Measurements from ENCODE around the gene SNAPC2.

The SNAPC2 gene

DNA sequence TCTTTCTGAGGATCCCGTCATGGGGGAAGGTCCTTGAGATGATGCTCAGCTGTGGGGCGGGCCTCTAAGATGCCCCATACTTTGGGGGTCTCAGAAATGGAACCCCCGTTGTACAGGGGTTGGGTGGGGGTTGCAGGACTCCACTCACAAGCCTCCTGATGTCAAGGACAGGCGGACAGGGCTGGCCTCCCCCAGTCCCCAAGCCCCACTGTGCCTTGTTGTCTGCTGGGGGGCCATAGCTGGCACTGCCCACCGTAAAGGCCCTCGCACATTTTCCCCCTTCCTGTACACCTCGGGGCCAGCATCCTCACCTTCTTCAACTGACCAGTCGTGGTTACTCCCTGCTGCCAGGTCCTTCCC is 2.7 kb downstream of the SNAPC2 start:
- Histone ChIP-seq H3K36me3 (ENCODE audit: control insufficient read depth in 1 of 2, insufficient read depth in 2 of 2, low read length in 2 of 2) (peaks cover 11 to 13% of the 10 kb centered on the region in 2 donors), H3K27ac (ENCODE audit: low read depth, low read length) (no peak overlapping the region), H3K4me1 (ENCODE audit: control insufficient read depth in 1 of 2, insufficient read depth in 2 of 2, low read length in 2 of 2) (peaks cover 15 to 34% of the 10 kb centered on the region in 2 donors), H3K27me3 (ENCODE audit: control insufficient read depth in 1 of 2, insufficient read depth in 2 of 2, low read length in 2 of 2) (peaks cover 6 to 7% of the 10 kb centered on the region in 2 donors), H3K9ac (ENCODE audit: low read depth in 1 of 2, low read length in 2 of 2) (no peak overlapping the region), H3K4me3 (ENCODE audit: low read depth in 1 of 2, low read length in 2 of 2) (no peak overlapping the region), H3K9me3 (ENCODE audit: control insufficient read depth in 1 of 2, low read length in 2 of 2) (no peaks in the 10 kb centered on the region)

- Histone ChIP-seq H3K27me3 (ENCODE audit: control insufficient read depth in 1 of 2, insufficient read depth in 2 of 2, low read length in 2 of 2) (peaks cover 3 to 4% of the 10 kb centered on the region in 2 donors), H3K36me3 (ENCODE audit: control insufficient read depth in 1 of 2, insufficient read depth in 2 of 2, low read length in 2 of 2) (peaks cover 11 to 14% of the 10 kb centered on the region in 2 donors), H3K9ac (ENCODE audit: low read depth in 1 of 2, low read length in 2 of 2) (no peak overlapping the region), H3K27ac (ENCODE audit: low read depth, low read length) (no peak overlapping the region), H3K4me3 (ENCODE audit: low read depth in 1 of 2, low read length in 2 of 2) (no peak overlapping the region), H3K9me3 (ENCODE audit: control insufficient read depth in 1 of 2, low read length in 2 of 2) (no peaks in the 10 kb centered on the region), H3K4me1 (ENCODE audit: control insufficient read depth in 1 of 2, insufficient read depth in 2 of 2, low read length in 2 of 2) (peaks cover 15 to 29% of the 10 kb centered on the region in 2 donors)
Observed at GRCh38 chr19:7923295-7924191, 3.4 kb downstream of the SNAPC2 start.

GRCh38 chr19:7924241-7924640 is 4.1 kb downstream of the SNAPC2 start:
- Histone ChIP-seq H3K9me3 (ENCODE audit: control insufficient read depth in 1 of 2, low read length in 2 of 2) (no peaks in the 10 kb centered on the region), H3K9ac (ENCODE audit: low read depth in 1 of 2, low read length in 2 of 2) (no peak overlapping the region), H3K36me3 (ENCODE audit: control insufficient read depth in 1 of 2, insufficient read depth in 2 of 2, low read length in 2 of 2) (peaks cover 11 to 14% of the 10 kb centered on the region in 2 donors), H3K27me3 (ENCODE audit: control insufficient read depth in 1 of 2, insufficient read depth in 2 of 2, low read length in 2 of 2) (no peaks in the 10 kb centered on the region), H3K27ac (ENCODE audit: low read depth, low read length) (no peak overlapping the region), H3K4me3 (ENCODE audit: low read depth in 1 of 2, low read length in 2 of 2) (no peak overlapping the region), H3K4me1 (ENCODE audit: control insufficient read depth in 1 of 2, insufficient read depth in 2 of 2, low read length in 2 of 2) (peaks cover 15 to 22% of the 10 kb centered on the region in 2 donors)

DNA sequence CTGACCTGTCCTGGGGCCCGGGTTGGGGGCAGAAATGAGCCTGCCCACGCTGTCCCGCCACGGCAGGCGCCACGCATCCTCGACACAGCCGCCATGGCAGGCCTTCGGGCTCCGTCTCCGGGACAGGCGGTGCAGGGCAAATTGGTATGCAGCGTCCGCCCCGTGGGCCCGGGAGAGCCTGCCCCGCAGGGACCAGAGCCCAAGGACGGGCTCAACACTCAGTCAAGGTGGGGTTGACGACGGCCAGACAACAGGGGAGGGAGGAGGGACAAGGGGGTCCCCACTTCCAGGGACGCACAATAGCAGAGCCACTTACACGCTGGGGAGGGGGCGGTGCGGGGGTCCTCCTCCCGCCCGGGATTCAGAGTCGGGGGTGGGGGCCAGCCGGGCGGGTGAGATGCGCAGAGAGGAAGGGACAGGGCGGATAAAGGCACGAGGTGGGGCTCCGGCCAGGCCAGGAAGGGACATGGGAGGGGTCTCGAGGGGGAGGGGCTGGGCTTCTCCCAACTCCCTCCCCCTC is 4.6 kb downstream of the SNAPC2 start:
- no peak overlapping the region for H3K4me3 ChIP-seq (ENCODE audit: low read depth in 1 of 2, low read length in 2 of 2)
- H3K27me3 ChIP-seq (ENCODE audit: control insufficient read depth in 1 of 2, insufficient read depth in 2 of 2, low read length in 2 of 2) = no peaks in the 10 kb centered on the region
- peaks cover 13 to 17% of the 10 kb centered on the region in 2 donors for H3K4me1 ChIP-seq (ENCODE audit: control insufficient read depth in 1 of 2, insufficient read depth in 2 of 2, low read length in 2 of 2)
- H3K9me3 ChIP-seq (ENCODE audit: control insufficient read depth in 1 of 2, low read length in 2 of 2) = no peaks in the 10 kb centered on the region
- peaks cover 11 to 14% of the 10 kb centered on the region in 2 donors for H3K36me3 ChIP-seq (ENCODE audit: control insufficient read depth in 1 of 2, insufficient read depth in 2 of 2, low read length in 2 of 2)
- H3K27ac ChIP-seq (ENCODE audit: low read depth, low read length) = no peak overlapping the region
- H3K9ac ChIP-seq (ENCODE audit: low read depth in 1 of 2, low read length in 2 of 2) = no peak overlapping the region

- peak overlapping the region in 1 of 2 donors; percentile 51 for H3K4me3 ChIP-seq (ENCODE audit: low read depth in 1 of 2, low read length in 2 of 2)
- H3K27ac ChIP-seq (ENCODE audit: low read depth, low read length) = no peak overlapping the region
- peaks cover 11 to 15% of the 10 kb centered on the region in 2 donors for H3K4me1 ChIP-seq (ENCODE audit: control insufficient read depth in 1 of 2, insufficient read depth in 2 of 2, low read length in 2 of 2)
- H3K9me3 ChIP-seq (ENCODE audit: control insufficient read depth in 1 of 2, low read length in 2 of 2) = no peaks in the 10 kb centered on the region
- H3K9ac ChIP-seq (ENCODE audit: low read depth in 1 of 2, low read length in 2 of 2) = no peak overlapping the region
- peaks cover 11 to 14% of the 10 kb centered on the region in 2 donors for H3K36me3 ChIP-seq (ENCODE audit: control insufficient read depth in 1 of 2, insufficient read depth in 2 of 2, low read length in 2 of 2)
- H3K27me3 ChIP-seq (ENCODE audit: control insufficient read depth in 1 of 2, insufficient read depth in 2 of 2, low read length in 2 of 2) = no peaks in the 10 kb centered on the region
Observed at GRCh38 chr19:7925171-7925851, 5.2 kb downstream of the SNAPC2 start.

GRCh38 chr19:7926021-7926726 is 6.0 kb downstream of the SNAPC2 start, which contains the start of gene CTXN1:
CTXN1 (minus strand) TSS chr19:7926135; CDS start chr19:7925538, 597 bp downstream.
- H3K27me3 ChIP-seq (ENCODE audit: control insufficient read depth in 1 of 2, insufficient read depth in 2 of 2, low read length in 2 of 2) = no peaks in the 10 kb centered on the region
- peaks cover 11 to 22% of the 10 kb centered on the region in 2 donors for H3K36me3 ChIP-seq (ENCODE audit: control insufficient read depth in 1 of 2, insufficient read depth in 2 of 2, low read length in 2 of 2)
- H3K27ac ChIP-seq (ENCODE audit: low read depth, low read length) = no peak within 1 kb of the TSS
- no peaks in the 10 kb centered on the region for H3K9me3 ChIP-seq (ENCODE audit: control insufficient read depth in 1 of 2, low read length in 2 of 2)
- H3K9ac ChIP-seq (ENCODE audit: low read depth in 1 of 2, low read length in 2 of 2) = no peak within 1 kb of the TSS
- peak within 1 kb of the TSS; percentile 47 to 53 for H3K4me3 ChIP-seq (ENCODE audit: low read depth in 1 of 2, low read length in 2 of 2)
- H3K4me1 ChIP-seq (ENCODE audit: control insufficient read depth in 1 of 2, insufficient read depth in 2 of 2, low read length in 2 of 2) = peaks cover 7 to 12% of the 10 kb centered on the region in 2 donors

DNA sequence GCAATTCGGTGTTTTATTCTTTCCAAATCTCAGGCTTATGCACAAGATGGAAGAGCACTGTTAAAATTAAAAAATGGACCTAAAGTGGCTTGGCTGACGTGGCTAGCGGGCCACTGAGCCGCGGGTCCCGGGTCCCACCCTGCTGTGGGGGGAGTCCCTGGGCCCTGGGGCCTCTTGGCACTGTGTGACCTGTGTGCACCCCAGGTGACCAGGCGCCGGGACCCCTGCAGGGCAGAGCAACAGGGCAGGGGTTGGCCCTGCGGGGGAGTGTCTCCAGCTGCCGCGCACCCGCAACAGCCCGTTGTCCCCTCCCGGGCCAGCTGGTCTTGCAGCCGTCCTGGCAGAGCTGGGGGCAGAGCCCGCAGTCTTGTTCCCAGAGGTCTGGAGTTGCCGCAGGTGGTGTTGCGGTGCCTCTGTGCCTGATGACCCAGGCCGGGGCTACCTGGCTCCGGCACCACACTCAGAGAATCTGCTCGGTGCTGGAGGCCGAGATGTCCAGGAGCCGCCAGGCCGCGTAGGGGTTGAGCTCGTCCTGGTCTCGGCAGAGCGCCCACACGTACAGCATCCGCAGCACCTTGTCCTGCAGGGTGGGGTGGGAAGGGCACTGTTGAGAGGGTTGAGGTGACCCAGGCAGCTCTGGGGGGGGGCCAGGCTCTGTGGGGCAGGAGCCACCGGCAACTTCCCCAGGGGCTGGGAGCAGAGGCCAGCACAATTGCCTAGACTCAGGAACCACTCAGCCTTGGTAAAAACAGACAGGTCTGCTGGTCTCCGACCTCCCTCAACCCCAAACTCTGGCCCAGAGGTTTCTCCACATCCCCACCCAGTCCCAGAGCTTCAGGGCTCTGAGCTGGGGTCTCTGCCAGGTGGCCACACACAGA is 6.8 kb downstream of the SNAPC2 start:
- Histone ChIP-seq H3K4me3 (ENCODE audit: low read depth in 1 of 2, low read length in 2 of 2) (no peak overlapping the region), H3K27me3 (ENCODE audit: control insufficient read depth in 1 of 2, insufficient read depth in 2 of 2, low read length in 2 of 2) (no peaks in the 10 kb centered on the region), H3K36me3 (ENCODE audit: control insufficient read depth in 1 of 2, insufficient read depth in 2 of 2, low read length in 2 of 2) (peaks cover 12 to 27% of the 10 kb centered on the region in 2 donors), H3K4me1 (ENCODE audit: control insufficient read depth in 1 of 2, insufficient read depth in 2 of 2, low read length in 2 of 2) (peaks cover 0 to 4% of the 10 kb centered on the region in 2 donors), H3K9me3 (ENCODE audit: control insufficient read depth in 1 of 2, low read length in 2 of 2) (no peaks in the 10 kb centered on the region), H3K9ac (ENCODE audit: low read depth in 1 of 2, low read length in 2 of 2) (no peak overlapping the region), H3K27ac (ENCODE audit: low read depth, low read length) (no peak overlapping the region)

- Histone ChIP-seq H3K4me1 (ENCODE audit: control insufficient read depth in 1 of 2, insufficient read depth in 2 of 2, low read length in 2 of 2) (no peaks in the 10 kb centered on the region), H3K27ac (ENCODE audit: low read depth, low read length) (no peak overlapping the region)
Observed at GRCh38 chr19:7927605-7928333, 7.6 kb downstream of the SNAPC2 start.

DNA sequence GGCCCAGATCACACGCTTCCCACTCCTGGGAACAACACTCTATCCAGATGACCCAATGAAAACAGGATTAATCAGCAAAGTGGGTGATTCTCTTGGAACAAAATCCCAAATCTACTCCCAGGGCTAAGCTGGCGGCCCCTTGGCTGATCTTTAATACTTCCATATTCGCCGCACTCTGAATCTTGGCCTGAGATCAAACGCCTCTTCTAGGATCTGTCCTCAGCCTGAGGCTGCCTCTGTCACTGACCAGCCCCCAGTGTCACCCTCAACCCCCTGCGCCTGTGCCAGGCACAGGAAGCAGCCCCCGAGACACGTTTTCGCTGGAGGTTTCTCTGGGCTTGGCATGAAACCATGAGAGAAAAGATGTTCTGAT is 8.2 kb downstream of the SNAPC2 start:
- H3K9me3 ChIP-seq (ENCODE audit: control insufficient read depth in 1 of 2, low read length in 2 of 2) = no peaks in the 10 kb centered on the region
- H3K9ac ChIP-seq (ENCODE audit: low read depth in 1 of 2, low read length in 2 of 2) = no peak overlapping the region
- peaks cover 13 to 34% of the 10 kb centered on the region in 2 donors for H3K36me3 ChIP-seq (ENCODE audit: control insufficient read depth in 1 of 2, insufficient read depth in 2 of 2, low read length in 2 of 2)
- peak overlapping the region; percentile 20 for H3K27ac ChIP-seq (ENCODE audit: low read depth, low read length)
- no peak overlapping the region for H3K4me3 ChIP-seq (ENCODE audit: low read depth in 1 of 2, low read length in 2 of 2)
- no peaks in the 10 kb centered on the region for H3K27me3 ChIP-seq (ENCODE audit: control insufficient read depth in 1 of 2, insufficient read depth in 2 of 2, low read length in 2 of 2)
- H3K4me1 ChIP-seq (ENCODE audit: control insufficient read depth in 1 of 2, insufficient read depth in 2 of 2, low read length in 2 of 2) = no peaks in the 10 kb centered on the region

More at GRCh38 chr19:7927605-7928333, 7.6 kb downstream of the SNAPC2 start:
- Histone ChIP-seq H3K9me3 (ENCODE audit: control insufficient read depth in 1 of 2, low read length in 2 of 2) (no peaks in the 10 kb centered on the region), H3K4me3 (ENCODE audit: low read depth in 1 of 2, low read length in 2 of 2) (no peak overlapping the region), H3K27me3 (ENCODE audit: control insufficient read depth in 1 of 2, insufficient read depth in 2 of 2, low read length in 2 of 2) (no peaks in the 10 kb centered on the region), H3K9ac (ENCODE audit: low read depth in 1 of 2, low read length in 2 of 2) (no peak overlapping the region), H3K36me3 (ENCODE audit: control insufficient read depth in 1 of 2, insufficient read depth in 2 of 2, low read length in 2 of 2) (peaks cover 12 to 29% of the 10 kb centered on the region in 2 donors)

All from duodenal mucosa (tissue), 2 donors.